SK-N-SH treated with all-trans-retinoic acid at 6 μM for 48 hours (cell line): Measurements from ENCODE around the gene TPPP.

ENCODE experiments used
- ATAC-seq: fragments of 200-7000 bp; cut with Tn5 transposase; 3 replicates; pipeline ENCODE4 v1.9.1; 2020; ENCODE audit warnings: mild to moderate bottlenecking, moderate library complexity
- ARNTL ChIP-seq: fragments of 450-650 bp; formaldehyde crosslinking; IDR thresholded peaks from 2 replicates; pipeline ENCODE4 v1.5.0; 2020; ENCODE audit warnings: low read depth, mild to moderate bottlenecking, moderate library complexity, borderline replicate concordance
- ESRRG ChIP-seq: fragments of 250-450 bp; sonication (Bioruptor Pico); IDR thresholded peaks from 2 replicates; pipeline ENCODE4 v1.6.1; 2021; ENCODE audit warnings: mild to moderate bottlenecking
- ISL1 ChIP-seq: fragments of 250-450 bp; sonication (Bioruptor Pico); IDR thresholded peaks from 2 replicates; pipeline ENCODE4 v2.1.2; 2022; ENCODE audit warnings: mild to moderate bottlenecking, moderate library complexity
- RARB ChIP-seq: fragments of 250-450 bp; sonication (Bioruptor Pico); IDR thresholded peaks from 2 replicates; pipeline ENCODE4 v1.8.0; 2021; ENCODE audit warnings: mild to moderate bottlenecking, moderate library complexity
- TOX ChIP-seq: fragments of 250-450 bp; sonication (Bioruptor Pico); IDR thresholded peaks from 2 replicates; pipeline ENCODE4 v1.8.0; 2021; ENCODE audit warnings: mild to moderate bottlenecking, moderate library complexity, borderline replicate concordance
- ZC3H10 ChIP-seq: fragments of 250-450 bp; sonication (Bioruptor Pico); IDR thresholded peaks from 2 replicates; pipeline ENCODE4 v1.5.1; 2021; ENCODE audit warnings: mild to moderate bottlenecking, moderate library complexity
- ZNF70 ChIP-seq: fragments of 450-650 bp; formaldehyde crosslinking; IDR thresholded peaks from 2 replicates; pipeline ENCODE4 v1.5.0; 2020; ENCODE audit warnings: mild to moderate bottlenecking, moderate library complexity
- TF ChIP-seq, protein P1 (sequence below): fragments of 250-450 bp; sonication (Bioruptor Pico); IDR thresholded peaks from 2 replicates; pipeline ENCODE4 v1.5.1; 2021; ENCODE audit warnings: mild to moderate bottlenecking, moderate library complexity
- TF ChIP-seq, protein P2 (sequence below): fragments of 250-450 bp; sonication (Bioruptor Pico); IDR thresholded peaks from 2 replicates; pipeline ENCODE4 v1.8.0; 2021; ENCODE audit warnings: low read depth, mild to moderate bottlenecking, moderate library complexity, borderline replicate concordance

The TPPP gene

DNA sequence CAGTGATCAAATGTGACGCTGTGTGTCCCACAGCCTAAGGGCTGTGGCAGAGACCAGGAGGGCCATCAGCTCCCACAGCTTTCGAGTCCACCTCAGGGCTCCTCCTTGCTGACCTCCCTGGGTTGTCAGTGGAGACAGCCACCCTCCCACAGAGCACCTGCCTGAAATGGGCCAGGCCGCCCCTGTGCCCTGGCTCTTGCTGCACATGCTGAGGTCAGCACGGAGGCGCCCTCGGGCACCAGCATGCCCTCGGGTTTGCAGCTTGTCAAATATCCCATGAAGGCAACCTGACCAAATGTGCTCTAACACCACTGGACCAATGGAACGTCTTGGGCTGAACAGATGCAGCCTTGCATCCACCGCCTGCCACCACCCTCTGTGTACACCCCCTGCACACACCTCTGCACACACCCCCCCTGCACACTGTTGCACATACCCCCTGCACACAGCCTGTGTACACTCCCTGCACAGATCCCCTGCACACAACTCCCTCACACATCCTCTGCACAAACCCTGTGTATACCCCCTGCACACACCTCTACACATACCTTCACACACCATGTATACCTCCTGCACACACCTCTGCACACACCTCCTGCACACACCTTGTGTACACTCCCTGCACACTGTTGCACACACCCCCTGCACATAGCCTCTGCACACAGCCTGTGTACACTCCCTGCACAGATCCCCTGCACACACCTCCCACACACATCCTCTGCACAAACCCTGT is 83.0 kb downstream of the TPPP start:
- TF ChIP-seq TOX (CRISPR knock-in tag): no peak
- TF ChIP-seq, protein P1, sequence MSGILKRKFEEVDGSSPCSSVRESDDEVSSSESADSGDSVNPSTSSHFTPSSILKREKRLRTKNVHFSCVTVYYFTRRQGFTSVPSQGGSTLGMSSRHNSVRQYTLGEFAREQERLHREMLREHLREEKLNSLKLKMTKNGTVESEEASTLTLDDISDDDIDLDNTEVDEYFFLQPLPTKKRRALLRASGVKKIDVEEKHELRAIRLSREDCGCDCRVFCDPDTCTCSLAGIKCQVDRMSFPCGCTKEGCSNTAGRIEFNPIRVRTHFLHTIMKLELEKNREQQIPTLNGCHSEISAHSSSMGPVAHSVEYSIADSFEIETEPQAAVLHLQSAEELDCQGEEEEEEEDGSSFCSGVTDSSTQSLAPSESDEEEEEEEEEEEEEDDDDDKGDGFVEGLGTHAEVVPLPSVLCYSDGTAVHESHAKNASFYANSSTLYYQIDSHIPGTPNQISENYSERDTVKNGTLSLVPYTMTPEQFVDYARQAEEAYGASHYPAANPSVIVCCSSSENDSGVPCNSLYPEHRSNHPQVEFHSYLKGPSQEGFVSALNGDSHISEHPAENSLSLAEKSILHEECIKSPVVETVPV (CRISPR knock-in tag): no peak
- TF ChIP-seq ZC3H10 (CRISPR knock-in tag): no peak
- TF ChIP-seq ISL1 (CRISPR knock-in tag): no peak
- TF ChIP-seq, protein P2, sequence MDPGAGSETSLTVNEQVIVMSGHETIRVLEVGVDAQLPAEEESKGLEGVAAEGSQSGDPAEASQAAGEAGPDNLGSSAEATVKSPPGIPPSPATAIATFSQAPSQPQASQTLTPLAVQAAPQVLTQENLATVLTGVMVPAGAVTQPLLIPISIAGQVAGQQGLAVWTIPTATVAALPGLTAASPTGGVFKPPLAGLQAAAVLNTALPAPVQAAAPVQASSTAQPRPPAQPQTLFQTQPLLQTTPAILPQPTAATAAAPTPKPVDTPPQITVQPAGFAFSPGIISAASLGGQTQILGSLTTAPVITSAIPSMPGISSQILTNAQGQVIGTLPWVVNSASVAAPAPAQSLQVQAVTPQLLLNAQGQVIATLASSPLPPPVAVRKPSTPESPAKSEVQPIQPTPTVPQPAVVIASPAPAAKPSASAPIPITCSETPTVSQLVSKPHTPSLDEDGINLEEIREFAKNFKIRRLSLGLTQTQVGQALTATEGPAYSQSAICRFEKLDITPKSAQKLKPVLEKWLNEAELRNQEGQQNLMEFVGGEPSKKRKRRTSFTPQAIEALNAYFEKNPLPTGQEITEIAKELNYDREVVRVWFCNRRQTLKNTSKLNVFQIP (CRISPR knock-in tag): no peak
- TF ChIP-seq ARNTL (CRISPR knock-in tag): no peak
- no peak for TF ChIP-seq RARB (CRISPR knock-in tag)
- TF ChIP-seq ESRRG (CRISPR knock-in tag): no peak
- no peak for TF ChIP-seq ZNF70 (CRISPR knock-in tag)
- ATAC-seq: no peak
